HG03354 (cell line): Measurements from ENCODE around the gene FAIM2.
"Not testable (repeated sequence)": the region's sequence is repeated elsewhere in the genome, so short reads cannot be mapped to it uniquely, and the experiment has no call there.

Source experiments
- ATAC-seq: cut with Tn5 transposase; IDR thresholded peaks from one replicate; pipeline ENCODE4 v1.9.1; 2021; ENCODE audit warnings: mild to moderate bottlenecking; ENCODE audit not compliant: unreplicated experiment, poor library complexity, severe bottlenecking

FAIM2 gene

GRCh38 chr12:49868952-49869815, 34.5 kb downstream of the FAIM2 start:
- ATAC-seq, result no peak

- no peak for ATAC-seq
Measured at GRCh38 chr12:49868449-49868848, 35.3 kb downstream of the FAIM2 start.

DNA sequence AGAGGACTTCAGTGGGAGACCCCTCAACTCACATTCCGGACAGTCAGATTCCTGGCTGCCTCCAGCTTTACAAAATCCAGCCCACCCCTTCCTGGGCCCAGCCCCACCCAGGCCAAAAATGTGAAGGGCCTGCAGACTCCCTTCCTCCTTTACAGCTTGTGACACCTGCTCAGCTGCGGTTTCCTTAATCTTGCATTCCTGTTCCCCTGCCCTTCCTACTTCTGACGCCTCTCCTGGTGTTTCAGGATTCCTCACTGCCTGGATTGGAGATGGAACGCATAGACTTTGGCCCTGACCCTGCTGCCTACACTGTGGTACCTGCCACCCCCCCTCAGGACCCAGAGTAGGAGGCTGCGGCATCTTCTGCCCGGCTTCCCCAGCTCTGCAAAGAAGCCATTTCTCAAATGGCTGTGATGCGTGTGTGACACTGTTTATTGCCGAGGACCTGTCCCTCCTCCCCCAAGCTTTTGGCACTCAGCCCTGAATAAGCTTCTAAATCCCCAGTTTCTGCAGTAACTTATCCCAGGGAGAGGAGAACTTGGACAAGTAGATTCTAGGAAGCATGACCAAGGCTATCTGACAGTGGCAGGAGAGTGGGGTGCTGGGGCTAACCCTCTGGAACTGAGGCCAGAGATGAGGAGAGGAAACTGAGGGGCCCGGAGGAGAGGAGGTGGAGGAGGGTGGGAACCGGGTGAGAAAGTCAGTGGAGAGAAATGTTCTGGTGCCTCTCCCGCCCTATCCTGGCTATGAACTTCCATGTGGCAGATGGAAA, 35.9 kb downstream of the FAIM2 start:
- no peak for ATAC-seq

DNA sequence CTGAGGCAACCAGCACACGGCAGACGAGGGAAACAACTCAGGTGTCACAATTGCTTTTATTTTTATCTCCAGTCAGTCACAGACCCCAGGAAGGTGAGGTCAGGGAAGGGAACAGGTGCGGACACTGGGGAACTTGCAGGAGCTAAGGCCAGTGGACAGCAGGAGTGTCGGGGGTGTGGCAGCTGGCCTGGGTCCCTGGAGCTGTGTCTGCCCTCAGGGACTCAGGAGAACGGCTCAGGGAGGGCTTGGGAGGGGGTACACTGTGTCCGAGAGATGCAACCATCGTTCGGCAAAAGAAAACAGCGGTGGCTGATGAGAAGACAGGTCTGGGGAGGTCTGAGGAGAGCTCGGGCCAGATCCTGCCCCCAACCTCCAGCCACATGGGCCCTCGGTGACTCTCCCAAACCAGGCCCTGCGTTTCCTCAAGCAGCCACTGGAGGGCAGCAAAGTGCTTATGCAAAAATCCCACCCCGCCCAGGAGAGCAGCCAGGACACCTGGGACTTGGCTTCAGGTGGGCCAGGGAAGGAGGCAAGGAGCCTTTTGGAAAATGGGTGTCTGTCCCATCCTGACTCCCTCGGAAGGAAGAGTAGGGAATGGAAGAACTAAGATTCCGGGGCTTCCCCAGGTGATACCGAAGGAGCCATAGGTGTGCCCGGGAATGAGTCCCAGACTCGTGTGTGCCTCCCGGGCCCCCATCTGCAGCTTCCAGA, 36.7 kb downstream of the FAIM2 start:
- ATAC-seq, result no peak

GRCh38 chr12:49865782-49866135, 37.9 kb downstream of the FAIM2 start:
- no peak for ATAC-seq

DNA sequence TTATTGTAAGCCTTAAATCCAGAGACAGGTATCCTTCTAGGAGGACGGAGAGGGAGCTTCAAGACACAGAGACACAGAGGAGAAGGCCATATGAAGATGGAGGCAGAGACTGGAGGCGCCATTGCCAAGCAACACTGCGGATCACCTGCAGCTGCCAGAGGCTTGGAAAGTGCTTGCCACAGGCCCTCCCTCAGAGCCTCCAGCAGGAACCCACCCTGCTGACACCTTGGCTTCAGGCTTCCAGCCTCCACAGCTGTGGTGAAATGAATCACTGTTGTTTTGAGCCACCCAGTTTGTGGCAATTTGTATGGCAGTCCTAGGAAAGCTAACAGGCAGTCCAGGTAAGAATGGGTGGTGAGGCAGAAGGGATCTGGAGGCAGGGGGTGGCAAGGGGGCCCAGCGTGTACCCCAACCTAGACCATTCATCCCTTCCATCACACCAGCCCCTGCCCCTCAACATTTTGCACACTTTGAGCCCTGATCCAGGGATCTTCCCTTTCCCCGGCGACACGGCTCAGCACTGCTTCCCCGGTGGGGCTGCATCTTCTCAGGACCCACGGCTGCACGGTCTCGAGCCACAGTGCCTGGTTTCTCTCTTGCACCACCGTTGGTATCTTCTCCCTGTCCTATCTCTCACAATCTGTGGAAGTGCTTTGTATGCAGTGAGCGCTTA, 38.5 kb downstream of the FAIM2 start:
- no peak for ATAC-seq

- no peak for ATAC-seq
Measured at GRCh38 chr12:49864798-49865090, 39.0 kb downstream of the FAIM2 start.

DNA sequence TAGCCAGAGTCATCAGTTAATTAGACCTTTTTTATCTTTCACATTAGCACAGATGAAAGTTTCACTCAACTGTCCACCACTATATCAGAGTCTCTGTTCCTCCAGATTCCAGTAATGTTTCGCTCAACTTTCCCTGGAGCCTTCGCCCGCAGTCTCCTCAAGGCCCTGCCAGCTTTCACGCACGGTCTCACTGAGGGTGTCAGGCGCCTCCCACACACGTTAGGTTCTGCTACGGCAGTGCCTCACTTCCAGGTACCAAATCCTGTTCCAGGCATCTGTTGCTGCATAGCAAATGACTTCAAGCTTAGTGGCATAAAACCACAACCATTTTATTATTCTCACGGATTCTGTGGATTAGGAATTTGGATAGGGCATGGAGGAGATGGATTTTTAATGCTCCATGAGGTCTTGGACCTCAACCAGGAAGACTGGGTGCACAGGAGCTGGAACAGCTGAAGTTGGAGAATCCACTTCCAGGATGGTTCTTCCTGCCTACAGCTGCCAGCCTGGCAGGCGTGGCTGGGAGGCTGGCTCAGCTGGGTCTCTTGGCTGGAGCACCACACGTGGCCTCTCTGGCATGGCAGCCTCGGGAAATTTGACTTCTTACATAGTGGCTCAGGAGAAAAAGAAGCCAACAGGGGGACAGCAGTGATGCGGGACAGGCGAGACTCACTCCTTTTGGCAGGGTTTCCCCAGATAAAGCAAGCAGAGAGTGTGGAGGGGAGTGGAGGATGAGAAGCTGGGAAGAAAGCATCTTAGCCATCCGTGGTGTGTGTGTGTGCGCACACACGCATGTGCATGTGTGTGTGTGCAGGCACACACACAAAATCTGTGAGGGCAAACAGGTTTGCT, 39.5 kb downstream of the FAIM2 start:
- ATAC-seq, result no peak

GRCh38 chr12:49860921-49861320, 42.8 kb downstream of the FAIM2 start:
- not testable (repeated sequence) for ATAC-seq

- not testable (repeated sequence) for ATAC-seq
Measured at GRCh38 chr12:49855890-49856289, 47.8 kb downstream of the FAIM2 start.

DNA sequence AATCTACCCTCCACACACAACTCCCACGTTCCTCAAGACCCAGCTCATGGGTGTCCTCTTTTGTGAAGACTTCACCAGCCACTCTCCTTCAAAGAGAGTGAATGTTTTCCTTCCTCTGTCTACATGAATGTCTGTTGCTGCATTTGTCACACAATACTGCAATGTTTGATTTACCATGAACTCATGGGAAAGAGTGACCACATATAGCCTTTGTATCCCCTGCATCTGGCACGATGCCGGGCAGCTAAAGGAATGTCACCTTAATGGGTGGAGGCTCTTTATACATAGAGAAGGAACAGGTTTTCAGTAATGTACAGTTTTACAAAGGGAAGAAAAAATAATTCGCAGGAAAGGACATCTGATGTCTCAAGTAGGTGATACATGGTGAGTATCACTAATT, 48.7 kb downstream of the FAIM2 start:
- ATAC-seq, result no peak

- no peak for ATAC-seq
Measured at GRCh38 chr12:49853671-49854070, 50.0 kb downstream of the FAIM2 start.

DNA sequence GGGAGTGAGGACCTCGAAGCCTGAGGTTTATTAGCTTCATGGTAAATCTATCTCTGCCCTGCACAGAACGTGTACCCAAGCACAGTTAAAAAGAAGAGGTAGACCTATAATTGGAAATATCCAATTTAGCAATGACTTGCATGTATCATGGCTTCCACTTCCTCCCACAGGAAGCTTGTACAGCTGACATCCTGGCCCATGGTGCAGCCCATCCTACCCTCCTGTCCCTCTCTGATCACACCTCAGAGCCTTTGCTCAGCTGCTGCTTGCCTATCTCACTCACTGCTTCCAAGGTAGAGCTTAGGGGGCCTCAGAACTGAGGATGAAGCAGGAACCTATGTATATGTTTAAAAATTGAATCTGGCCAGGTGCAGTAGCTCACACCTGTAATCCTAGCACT, 56.5 kb downstream of the FAIM2 start:
- no peak for ATAC-seq

DNA sequence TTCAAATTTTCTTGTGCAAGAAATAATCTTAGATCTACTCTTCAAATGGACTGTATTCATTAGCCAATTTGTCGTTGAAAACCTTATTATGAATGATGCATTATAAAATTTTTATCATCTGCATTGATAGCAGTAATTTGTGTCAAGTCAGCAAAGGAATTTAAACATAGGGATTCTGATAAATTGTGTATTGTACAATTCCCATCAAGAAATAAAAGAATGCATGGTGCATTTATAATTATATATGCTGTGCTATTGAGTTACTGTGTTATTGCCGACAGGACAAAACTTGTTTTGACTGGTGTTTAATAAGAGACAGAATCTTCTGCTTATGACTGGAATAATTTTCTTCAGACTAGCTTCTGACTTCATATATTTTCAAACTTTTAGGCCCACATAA, 57.7 kb downstream of the FAIM2 start:
- ATAC-seq, result no peak

- ATAC-seq, result no peak
Measured at GRCh38 chr12:49843876-49844437, 59.7 kb downstream of the FAIM2 start.

DNA sequence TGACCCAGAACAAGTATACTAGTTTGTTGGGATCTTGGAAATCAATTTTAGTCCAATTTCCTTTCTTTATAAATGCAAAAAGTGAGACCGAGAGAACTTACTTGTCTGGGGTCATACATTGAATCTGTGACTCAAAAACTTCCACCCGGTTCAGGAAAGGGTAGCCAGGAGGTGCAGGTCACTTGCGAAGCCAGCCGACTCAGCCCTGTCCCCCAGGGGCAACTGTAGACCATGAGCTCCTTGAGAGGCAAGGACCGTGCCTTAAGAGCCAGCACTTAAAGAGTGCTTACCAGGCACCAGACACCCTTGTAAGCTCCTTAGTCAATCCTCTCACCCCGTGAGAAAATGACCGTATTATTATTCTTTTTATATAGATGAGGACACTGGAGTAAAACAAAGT, 60.3 kb downstream of the FAIM2 start:
- ATAC-seq, result no peak

DNA sequence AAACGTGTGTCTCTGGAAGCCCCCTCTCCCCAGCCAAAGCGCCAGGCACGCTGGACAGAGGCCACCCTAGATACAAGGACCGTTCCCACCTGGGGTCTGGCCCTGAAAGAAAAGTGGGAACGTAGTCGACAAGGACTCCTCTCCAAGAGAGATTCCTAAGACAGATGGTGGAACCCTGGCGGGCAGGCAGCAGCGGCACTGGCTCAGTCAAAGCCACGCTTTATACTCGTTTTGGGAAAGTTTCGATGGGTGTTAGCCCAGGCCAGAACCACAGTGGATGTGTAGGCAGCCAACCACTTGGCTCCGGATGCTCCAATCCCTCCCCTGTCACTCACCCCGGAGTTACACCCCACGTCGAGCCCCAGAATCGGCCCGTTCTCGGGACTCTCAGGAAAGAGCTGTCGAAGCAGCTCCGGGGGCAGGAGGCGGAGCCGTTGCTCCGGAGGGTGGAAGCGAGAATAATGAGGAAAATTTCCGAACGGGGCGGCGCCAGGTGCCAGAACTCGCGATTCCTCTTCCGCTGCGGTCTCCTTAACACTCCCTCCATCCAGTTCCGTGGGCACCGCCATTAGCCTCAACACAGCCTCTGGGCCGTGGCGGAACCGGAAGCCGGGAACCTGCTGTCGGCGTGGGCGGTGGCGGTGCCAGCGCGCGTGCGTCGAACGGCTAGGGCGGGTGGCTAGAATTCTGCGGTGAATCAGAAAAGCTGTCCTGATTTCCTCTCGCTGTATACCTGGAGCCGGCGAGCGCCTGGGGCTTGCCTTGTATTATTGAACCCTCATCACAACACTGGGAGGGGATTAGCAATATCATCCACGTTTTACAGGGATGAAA, 61.0 kb downstream of the FAIM2 start, which contains the start of gene BCDIN3D:
Gene BCDIN3D, minus strand, starts transcription at position 588 of the 834 bp plus-strand sequence. Its CDS starts 19 bp downstream, at position 569.
- peak; percentile 91 for ATAC-seq
